NCI-H446 (cell line): ENCODE measurements around the gene SUCO.

ENCODE experiments used
- DNase-seq, 2 experiments: peaks; one replicate each; lab custom pipeline; 2025; lab: John Stamatoyannopoulos, UW

The SUCO gene

GRCh38 chr1:172515436-172515835, 17.5 kb upstream of the SUCO start:
- DNase-seq: no peak

DNA sequence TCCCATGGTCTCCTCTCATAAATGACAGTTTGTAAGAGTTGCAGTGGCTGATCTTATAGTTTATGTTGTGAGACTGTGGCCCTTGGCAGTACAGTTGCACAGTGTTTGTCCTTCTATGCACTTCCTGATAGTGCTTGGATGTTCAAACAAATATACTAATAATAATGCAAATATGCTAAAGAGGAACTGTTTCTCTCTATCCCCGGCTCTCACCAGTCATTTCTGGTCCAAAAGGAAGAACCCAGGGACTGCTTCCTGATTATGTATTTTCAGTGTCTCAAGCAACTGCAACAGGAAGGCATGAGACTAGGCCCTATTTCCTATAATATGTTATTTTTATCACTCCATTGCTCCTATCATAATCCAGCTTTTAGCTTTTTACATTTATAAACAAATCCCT, 17.0 kb upstream of the SUCO start:
- no peak for DNase-seq

GRCh38 chr1:172517081-172517480, 15.9 kb upstream of the SUCO start:
- DNase-seq: no peak

- DNase-seq: no peak
Observed at GRCh38 chr1:172517545-172517944, 15.4 kb upstream of the SUCO start.

DNA sequence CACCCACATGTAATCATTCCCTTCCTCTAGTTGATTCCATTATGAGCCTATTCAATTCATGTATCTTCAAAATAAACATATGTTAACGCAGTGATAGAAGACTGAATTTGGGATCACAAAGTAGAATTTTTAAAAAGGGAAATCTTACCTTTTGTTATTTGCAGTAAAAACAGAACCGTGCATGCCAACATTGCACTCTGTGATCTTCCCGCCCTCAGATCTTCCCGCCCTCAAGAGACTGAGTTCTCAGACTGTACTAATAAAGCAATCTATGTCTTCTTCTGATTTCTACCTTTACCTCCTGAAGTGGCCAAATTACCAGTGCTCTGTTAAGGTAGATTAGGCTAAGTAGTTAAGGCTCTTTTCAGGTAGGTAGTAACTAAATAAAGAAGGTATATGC, 3.6 kb upstream of the SUCO start:
- DNase-seq: no peak

GRCh38 chr1:172530000-172530399, 3.0 kb upstream of the SUCO start:
- DNase-seq: no peak

GRCh38 chr1:172531412-172532182, 1.4 kb upstream of the SUCO start:
- DNase-seq: no peak

GRCh38 chr1:172532183-172532699, 709 bp upstream of the SUCO start:
- DNase-seq: peak; percentile 97 to 99

DNA sequence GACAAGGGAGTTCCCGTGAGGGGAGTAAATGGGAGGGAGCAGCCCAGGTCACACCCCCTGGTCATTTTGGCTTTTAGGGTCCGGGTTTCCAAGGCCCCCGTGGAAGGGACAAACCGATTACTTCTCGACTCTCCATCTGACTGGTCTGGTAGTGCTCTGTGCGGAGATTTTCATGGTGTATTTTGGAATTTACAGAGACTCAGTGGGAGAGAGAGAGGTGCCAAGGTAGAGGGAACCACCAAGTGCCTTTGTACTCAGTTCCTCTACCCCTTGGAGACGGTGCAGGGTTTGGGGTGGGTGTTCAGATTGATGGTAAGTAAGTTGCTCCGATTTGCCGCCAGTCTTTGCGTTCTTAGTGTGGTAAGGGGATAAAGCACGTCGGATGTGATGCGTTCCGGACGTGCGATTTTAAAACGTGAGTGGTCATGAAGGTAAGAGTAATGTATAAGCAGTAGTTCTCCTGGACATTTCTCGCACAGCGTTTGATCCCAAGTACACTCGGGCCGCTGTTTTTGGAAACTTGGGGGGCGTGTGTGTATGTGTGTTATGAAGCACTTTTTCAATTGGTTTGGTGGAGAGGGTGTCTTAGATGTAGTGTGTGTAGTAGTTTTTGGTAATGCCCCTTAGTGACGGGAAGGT, 682 bp downstream of the SUCO start:
- DNase-seq: no peak

DNA sequence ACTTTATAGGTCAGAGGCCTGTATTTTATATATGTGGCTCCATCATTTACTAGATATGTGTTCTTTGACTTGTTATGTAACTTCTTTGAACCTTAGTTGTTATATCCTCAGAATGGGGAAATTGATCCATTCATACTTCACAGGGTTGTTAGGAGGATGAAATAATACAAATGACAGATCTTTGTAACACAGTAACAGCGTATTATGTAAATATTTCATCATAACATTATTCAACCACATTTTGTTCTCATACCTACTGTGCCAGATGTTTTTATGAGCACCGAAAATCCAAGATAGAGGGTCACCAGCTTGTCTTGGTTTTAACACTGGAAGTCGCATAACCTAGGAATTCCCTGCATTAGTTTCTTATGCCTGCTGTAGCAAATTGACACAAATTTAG, 3.3 kb downstream of the SUCO start:
- no peak for DNase-seq

DNA sequence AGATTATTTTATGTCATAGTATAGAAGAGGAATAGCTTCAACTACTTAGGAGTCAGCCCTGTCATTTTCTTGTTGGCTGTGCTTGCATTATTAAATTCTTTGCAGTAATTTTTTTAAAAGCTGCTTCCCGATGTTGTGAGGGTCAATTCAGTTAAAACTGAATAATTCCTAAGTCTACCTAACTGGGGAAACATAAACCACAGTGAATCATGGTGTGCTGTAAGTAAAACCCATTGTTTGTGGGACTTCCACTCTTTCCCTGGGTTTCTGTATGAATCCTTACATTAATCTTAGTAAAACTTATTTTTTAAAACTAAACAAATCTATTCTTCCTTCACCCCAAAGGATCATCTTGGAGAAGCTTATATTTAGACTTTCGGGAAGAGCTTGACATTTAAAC, 4.4 kb downstream of the SUCO start:
- DNase-seq: no peak

DNA sequence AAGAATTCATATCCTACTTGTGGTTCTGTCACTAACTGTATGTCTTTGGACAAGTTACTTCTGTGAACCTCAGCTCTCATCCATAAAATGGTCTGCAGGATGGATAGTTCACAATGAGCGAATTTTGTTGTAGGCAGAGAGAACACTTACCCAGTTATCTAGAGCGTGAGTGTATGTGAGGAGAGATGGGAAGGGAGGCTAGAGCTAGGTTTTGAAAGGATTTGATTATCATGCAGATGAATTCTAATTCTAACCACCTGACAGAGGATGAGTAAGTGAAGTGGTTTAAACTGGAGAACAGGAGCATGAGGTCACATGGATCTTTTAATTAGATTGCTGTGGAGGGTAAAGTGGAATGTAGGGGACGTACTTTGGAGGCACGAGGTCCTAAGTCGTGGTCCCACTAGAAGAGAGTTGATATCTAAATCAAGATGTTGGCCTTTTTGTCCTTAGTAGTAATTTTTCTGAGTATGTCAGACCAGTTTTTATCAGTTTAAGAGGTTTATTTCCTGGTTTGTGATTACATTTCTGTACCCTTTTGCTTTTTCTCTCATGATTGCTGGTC, 5.0 kb downstream of the SUCO start:
- no peak for DNase-seq

DNA sequence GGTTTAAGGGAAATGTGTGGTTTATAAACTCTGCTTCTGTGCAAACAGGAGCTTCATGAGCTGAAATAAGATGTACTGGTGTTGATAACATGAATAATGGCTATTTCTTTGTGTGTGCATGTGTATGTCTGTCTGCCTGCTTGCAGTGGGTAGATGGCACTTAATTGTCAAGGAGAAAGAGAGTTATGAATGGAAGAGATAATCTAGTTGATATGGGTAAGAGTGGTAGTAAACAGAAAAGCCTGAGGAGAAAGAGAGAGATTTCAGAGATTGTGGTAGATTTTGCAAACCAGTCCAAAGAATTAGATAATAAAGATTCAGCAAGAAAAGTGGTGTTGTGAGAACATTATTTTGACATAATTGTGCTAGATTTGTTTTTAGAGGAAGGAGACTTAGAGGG, 7.7 kb downstream of the SUCO start:
- no peak for DNase-seq

DNA sequence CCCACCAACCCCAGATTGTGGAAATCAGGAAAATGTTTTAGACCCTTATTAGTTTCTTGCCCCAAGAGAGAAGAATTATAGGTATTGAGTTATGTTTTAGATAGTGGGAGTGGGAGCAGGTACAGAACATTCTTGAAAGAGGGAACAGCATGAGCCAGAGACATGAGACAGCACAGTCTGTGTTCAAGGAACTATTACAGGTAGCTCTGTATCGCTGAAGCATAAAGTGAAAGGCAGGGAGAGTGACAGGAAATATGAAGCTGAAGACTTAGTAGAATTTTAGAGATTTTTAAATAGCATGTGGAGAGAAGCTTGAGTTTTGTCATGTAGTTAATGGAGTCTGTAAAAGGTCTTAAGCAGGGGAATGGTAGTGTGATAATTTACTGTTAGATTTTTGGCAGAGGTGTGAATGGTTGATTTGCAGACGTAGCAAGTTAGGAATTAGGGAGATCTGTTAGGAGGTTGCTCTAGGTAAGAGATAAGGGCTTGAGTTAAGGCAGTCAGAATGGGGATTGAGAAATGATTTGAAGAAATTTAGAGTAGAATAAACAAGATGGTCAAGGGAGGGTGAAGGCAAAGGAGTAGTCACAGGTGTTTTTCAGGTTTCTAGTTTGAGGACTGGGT, 11.6 kb downstream of the SUCO start:
- DNase-seq: no peak

GRCh38 chr1:172545396-172546004, 12.6 kb downstream of the SUCO start:
- no peak for DNase-seq

GRCh38 chr1:172547071-172547470, 14.1 kb downstream of the SUCO start:
- no peak for DNase-seq

- no peak for DNase-seq
Observed at GRCh38 chr1:172549621-172550280, 16.8 kb downstream of the SUCO start.

DNA sequence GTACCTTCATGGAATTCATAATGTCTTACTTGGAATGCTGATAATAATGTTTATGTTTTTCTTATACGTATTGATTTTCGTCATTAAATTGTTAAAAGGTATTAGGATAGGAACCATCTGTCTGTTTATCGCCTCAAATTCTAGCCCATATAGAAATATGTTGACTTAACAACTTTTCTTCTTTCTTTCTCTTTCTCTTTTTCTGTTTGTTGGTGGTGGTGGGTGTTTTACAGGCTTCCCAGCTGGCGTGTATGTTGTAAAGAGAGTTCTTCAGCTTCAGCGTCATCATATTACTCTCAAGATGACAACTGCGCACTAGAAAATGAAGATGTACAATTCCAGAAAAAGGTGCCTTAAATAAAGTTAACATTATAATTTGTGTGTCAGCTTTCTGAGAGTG, 18.3 kb downstream of the SUCO start:
- DNase-seq: no peak

DNA sequence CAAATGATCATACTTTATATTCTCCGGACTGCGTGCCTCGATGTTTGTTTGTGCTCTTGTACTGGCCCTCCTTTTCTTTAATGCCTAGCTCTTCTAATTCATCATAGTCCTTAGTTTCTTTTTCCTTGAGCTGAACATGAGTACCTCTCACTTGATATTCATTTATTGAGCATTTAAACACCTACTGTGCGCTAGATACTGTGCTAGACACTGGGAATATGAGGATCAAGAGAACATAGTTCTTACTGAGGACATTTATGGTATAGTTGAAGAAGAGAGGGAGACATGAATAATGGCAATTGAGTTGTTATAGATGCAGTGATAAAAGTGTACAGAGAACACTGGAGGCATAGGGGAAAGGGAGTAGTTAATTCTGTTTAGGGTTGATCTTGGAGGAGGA, 22.0 kb downstream of the SUCO start:
- DNase-seq: no peak

DNA sequence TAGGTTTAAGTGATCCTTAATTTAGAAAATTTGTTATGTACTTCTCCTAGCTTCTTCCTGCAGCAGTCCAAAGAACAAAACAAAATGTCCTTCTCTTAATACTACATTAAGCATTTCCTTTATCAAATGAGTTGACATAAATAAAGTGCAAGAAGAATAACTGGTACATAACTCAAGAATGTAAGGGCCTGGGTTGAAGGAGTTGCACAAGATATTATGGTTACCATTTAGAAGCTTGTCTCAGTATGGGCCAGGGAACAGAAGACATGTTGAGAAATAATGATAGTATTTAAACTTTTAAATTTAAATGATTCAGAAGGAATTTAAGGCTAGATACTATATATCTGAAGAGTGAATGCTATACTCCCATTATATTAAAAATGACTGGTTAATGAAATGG, 23.5 kb downstream of the SUCO start:
- no peak for DNase-seq

- no peak for DNase-seq
Observed at GRCh38 chr1:172557270-172557669, 24.3 kb downstream of the SUCO start.
